ENCODE results near the gene NIFK. TPM values are rescaled to one million over a fixed set of nuclear protein-coding genes. Genes with fewer than 3 reads are reported as not detected.

The NIFK gene
- polyA plus RNA-seq, 1 of the 3 experiments (the other 2 are of a cell fraction): 17.0 TPM

DNA sequence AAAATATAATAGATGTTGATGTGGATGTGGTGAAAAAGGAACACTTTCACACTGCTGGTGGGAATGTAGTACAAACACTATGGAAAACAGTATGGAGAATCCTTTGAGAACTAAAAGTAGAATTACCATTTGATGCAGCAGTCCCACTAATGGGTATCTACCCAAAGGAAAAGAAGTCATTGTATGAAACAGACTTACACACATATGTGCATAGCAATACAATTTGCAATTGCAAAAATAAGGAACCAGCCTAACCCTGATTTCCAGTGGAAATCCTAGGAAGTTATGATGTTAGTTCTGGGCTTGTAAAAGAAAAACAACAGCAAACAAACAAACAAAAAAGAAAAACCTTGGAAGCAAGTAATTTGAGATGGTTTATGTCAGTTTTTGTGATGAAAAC, 58.8 kb downstream of the NIFK start:
- DNase-seq: no peak
- TF ChIP-seq TCF12 (IDR thresholded peaks at IDR 0.05): no peak
- TF ChIP-seq EZH2phosphoT487 (IDR thresholded peaks at IDR 0.05; ENCODE audit: borderline replicate concordance, low read depth): no peak
- no peak for TF ChIP-seq CHD2 (IDR thresholded peaks at IDR 0.05; ENCODE audit: low read length, partially characterized antibody)
- TF ChIP-seq, protein P1, sequence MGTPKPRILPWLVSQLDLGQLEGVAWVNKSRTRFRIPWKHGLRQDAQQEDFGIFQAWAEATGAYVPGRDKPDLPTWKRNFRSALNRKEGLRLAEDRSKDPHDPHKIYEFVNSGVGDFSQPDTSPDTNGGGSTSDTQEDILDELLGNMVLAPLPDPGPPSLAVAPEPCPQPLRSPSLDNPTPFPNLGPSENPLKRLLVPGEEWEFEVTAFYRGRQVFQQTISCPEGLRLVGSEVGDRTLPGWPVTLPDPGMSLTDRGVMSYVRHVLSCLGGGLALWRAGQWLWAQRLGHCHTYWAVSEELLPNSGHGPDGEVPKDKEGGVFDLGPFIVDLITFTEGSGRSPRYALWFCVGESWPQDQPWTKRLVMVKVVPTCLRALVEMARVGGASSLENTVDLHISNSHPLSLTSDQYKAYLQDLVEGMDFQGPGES (IDR thresholded peaks at IDR 0.05; ENCODE audit: low read depth, low read length): no peak
- TF ChIP-seq, protein P2, sequence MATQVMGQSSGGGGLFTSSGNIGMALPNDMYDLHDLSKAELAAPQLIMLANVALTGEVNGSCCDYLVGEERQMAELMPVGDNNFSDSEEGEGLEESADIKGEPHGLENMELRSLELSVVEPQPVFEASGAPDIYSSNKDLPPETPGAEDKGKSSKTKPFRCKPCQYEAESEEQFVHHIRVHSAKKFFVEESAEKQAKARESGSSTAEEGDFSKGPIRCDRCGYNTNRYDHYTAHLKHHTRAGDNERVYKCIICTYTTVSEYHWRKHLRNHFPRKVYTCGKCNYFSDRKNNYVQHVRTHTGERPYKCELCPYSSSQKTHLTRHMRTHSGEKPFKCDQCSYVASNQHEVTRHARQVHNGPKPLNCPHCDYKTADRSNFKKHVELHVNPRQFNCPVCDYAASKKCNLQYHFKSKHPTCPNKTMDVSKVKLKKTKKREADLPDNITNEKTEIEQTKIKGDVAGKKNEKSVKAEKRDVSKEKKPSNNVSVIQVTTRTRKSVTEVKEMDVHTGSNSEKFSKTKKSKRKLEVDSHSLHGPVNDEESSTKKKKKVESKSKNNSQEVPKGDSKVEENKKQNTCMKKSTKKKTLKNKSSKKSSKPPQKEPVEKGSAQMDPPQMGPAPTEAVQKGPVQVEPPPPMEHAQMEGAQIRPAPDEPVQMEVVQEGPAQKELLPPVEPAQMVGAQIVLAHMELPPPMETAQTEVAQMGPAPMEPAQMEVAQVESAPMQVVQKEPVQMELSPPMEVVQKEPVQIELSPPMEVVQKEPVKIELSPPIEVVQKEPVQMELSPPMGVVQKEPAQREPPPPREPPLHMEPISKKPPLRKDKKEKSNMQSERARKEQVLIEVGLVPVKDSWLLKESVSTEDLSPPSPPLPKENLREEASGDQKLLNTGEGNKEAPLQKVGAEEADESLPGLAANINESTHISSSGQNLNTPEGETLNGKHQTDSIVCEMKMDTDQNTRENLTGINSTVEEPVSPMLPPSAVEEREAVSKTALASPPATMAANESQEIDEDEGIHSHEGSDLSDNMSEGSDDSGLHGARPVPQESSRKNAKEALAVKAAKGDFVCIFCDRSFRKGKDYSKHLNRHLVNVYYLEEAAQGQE (IDR thresholded peaks at IDR 0.05; ENCODE audit: low read depth, low read length): no peak
- no peak for TF ChIP-seq MXI1 (IDR thresholded peaks at IDR 0.05; ENCODE audit: low read depth, low read length)
- TF ChIP-seq NRF1 (IDR thresholded peaks at IDR 0.05; ENCODE audit: low read depth, low read length): no peak
- no peak for TF ChIP-seq JUND (IDR thresholded peaks at IDR 0.05)
- no peak for TF ChIP-seq SIN3A (IDR thresholded peaks at IDR 0.05; ENCODE audit: borderline replicate concordance, low read depth, low read length)
- H2AFZ ChIP-seq (ENCODE audit: low read depth): no peak overlapping the region
- no peaks in the 10 kb centered on the region for H3K79me2 ChIP-seq (ENCODE audit: insufficient read depth)
- no peaks in the 10 kb centered on the region for H4K20me1 ChIP-seq (ENCODE audit: insufficient read depth)
- H3K9me3 ChIP-seq: peaks cover 18% of the 10 kb centered on the region; the same call in 1 of the 2 replicates
- no peak overlapping the region for H3K4me3 ChIP-seq (ENCODE audit: low read depth in 2 of 2, low read length in 1 of 2)
- no peak overlapping the region for H3K9ac ChIP-seq
- no peak overlapping the region for H3K4me2 ChIP-seq
- H3K27me3 ChIP-seq (ENCODE audit: insufficient read depth): no peaks in the 10 kb centered on the region
- POLR2A ChIA-PET: interaction anchor here (1.0 kb wide), 1 partner anchor 12 kb away, joined by 3 read pairs; no protein-coding TSS in a partner anchor
- H3K27ac ChIP-seq (ENCODE audit: low read depth in 2 of 2, low read length in 1 of 2): no peak overlapping the region
- no peaks in the 10 kb centered on the region for H3K9me2 ChIP-seq
- H3F3A ChIP-seq (replicated peaks; ENCODE audit: insufficient read depth): no peaks in the 10 kb centered on the region
- H3K4me1 ChIP-seq (ENCODE audit: control insufficient read depth in 1 of 2, insufficient read depth in 2 of 2, low read depth in 1 of 2, low read length in 1 of 2): no peaks in the 10 kb centered on the region
- no peaks in the 10 kb centered on the region for H3K36me3 ChIP-seq (replicated peaks in 1 of 2; ENCODE audit: control insufficient read depth in 1 of 2, insufficient read depth in 2 of 2, low read length in 1 of 2)
- CTCF ChIA-PET: interaction anchor here (1.3 kb wide), 1 partner anchor 40 kb away, joined by 3 read pairs; no protein-coding TSS in a partner anchor

Other genes with a start within 250 kb of the NIFK start
- gene RNU4ATAC, start 206.0 kb downstream of the NIFK start, polyA plus RNA-seq (2012; rRNA removed): not detected in 2 replicates
- gene CLASP1, start 87.4 kb downstream of the NIFK start, polyA plus RNA-seq (2012; rRNA removed): 4.9 TPM in 2 replicates
- gene TSN, start 18.8 kb upstream of the NIFK start, polyA plus RNA-seq (2012; rRNA removed): 26.1 and 35.1 TPM in 2 replicates